ENCODE results near the gene GZMA.

Gene GZMA

GRCh38 chr5:55108661-55109060, 6.2 kb downstream of the GZMA start:
- Histone ChIP-seq H3K27me3 (no peaks in the 10 kb centered on the region; the same call in 1 of the 2 replicates), H3K4me1 (no peaks in the 10 kb centered on the region), H3K36me3 (no peaks in the 10 kb centered on the region), H3K9me3 (no peaks in the 10 kb centered on the region), H3K4me3 (ENCODE audit: low read depth, low read length) (no peak overlapping the region)
- no peak for DNase-seq
- no peak for TF ChIP-seq CTCF (IDR thresholded peaks at IDR 0.05; ENCODE audit: low read depth, low read length)

- no peak for TF ChIP-seq CTCF (IDR thresholded peaks at IDR 0.05; ENCODE audit: low read depth, low read length)
- Histone ChIP-seq H3K4me1 (no peaks in the 10 kb centered on the region), H3K9me3 (no peaks in the 10 kb centered on the region), H3K27me3 (no peaks in the 10 kb centered on the region; the same call in 1 of the 2 replicates), H3K4me3 (ENCODE audit: low read depth, low read length) (no peak overlapping the region), H3K36me3 (no peaks in the 10 kb centered on the region)
- no peak for DNase-seq
These were observed 7.8 kb downstream of the GZMA start for GRCh38 chr5:55110217-55110616.

GRCh38 chr5:55113327-55113726, 10.9 kb downstream of the GZMA start:
- no peaks in the 10 kb centered on the region for H3K36me3 ChIP-seq
- H3K4me1 ChIP-seq, result no peaks in the 10 kb centered on the region

GRCh38 chr5:55114061-55114460, 11.6 kb downstream of the GZMA start:
- DNase-seq, result no peak
- H3K4me3 ChIP-seq (ENCODE audit: low read depth, low read length), result no peak overlapping the region
- no peaks in the 10 kb centered on the region for H3K36me3 ChIP-seq
- no peak for TF ChIP-seq CTCF (IDR thresholded peaks at IDR 0.05; ENCODE audit: low read depth, low read length)
- no peaks in the 10 kb centered on the region for H3K4me1 ChIP-seq
- no peaks in the 10 kb centered on the region for H3K9me3 ChIP-seq
- H3K27me3 ChIP-seq, result no peaks in the 10 kb centered on the region

More at GRCh38 chr5:55113327-55113726, 10.9 kb downstream of the GZMA start:
- TF ChIP-seq CTCF (IDR thresholded peaks at IDR 0.05; ENCODE audit: low read depth, low read length), result no peak
- H3K9me3 ChIP-seq, result no peaks in the 10 kb centered on the region
- no peaks in the 10 kb centered on the region for H3K27me3 ChIP-seq
- H3K4me3 ChIP-seq (ENCODE audit: low read depth, low read length), result no peak overlapping the region
- no peak for DNase-seq

- H3K4me1 ChIP-seq, result no peaks in the 10 kb centered on the region
- no peaks in the 10 kb centered on the region for H3K36me3 ChIP-seq
- H3K27me3 ChIP-seq, result peaks cover 21% of the 10 kb centered on the region
- no peak for DNase-seq
- no peaks in the 10 kb centered on the region for H3K9me3 ChIP-seq
- H3K4me3 ChIP-seq (ENCODE audit: low read depth, low read length), result no peak overlapping the region
- no peak for TF ChIP-seq CTCF (IDR thresholded peaks at IDR 0.05; ENCODE audit: low read depth, low read length)
These were observed 20.9 kb downstream of the GZMA start for GRCh38 chr5:55123365-55123764.

GRCh38 chr5:55134053-55134722, 31.7 kb downstream of the GZMA start:
- no peak overlapping the region for H3K4me3 ChIP-seq (ENCODE audit: low read depth, low read length)
- H3K36me3 ChIP-seq, result no peaks in the 10 kb centered on the region
- no peaks in the 10 kb centered on the region for H3K9me3 ChIP-seq
- TF ChIP-seq CTCF (IDR thresholded peaks at IDR 0.05; ENCODE audit: low read depth, low read length), result no peak
- H3K4me1 ChIP-seq, result no peaks in the 10 kb centered on the region
- no peaks in the 10 kb centered on the region for H3K27me3 ChIP-seq
- DNase-seq, result no peak

Measured in BE2C (cell line).